IMR-90 (cell line): ENCODE data around the gene CACNA1D. TPM values are rescaled to one million over a fixed set of nuclear protein-coding genes. Genes with fewer than 3 reads are reported as not detected.

Source experiments
- ATAC-seq: fragments of 200-7000 bp; cut with Tn5 transposase; 2 replicates; pipeline ENCODE4 v1.9.1; 2020; ENCODE audit warnings: low read depth, mild to moderate bottlenecking, moderate library complexity
- BruUV-seq: library from RNA; stranded (reverse); fragments of 400-500 nt; replicated peaks from 2 replicates; lab custom pipeline; 2021; lab: Mats Ljungman, UMichigan
- CTCF ChIA-PET: fragments of 300-600 bp; formaldehyde crosslinking; extraction: SDS; loops from one replicate; lab custom pipeline; 2021; ENCODE audit warnings: antibody characterized with exemption; lab: Yijun Ruan, JAX
- POLR2A ChIA-PET: fragments of 300-600 bp; sonication (Branson Sonifier 250); formaldehyde crosslinking; loops from one replicate; lab custom pipeline; 2022; ENCODE audit warnings: antibody characterized with exemption; ENCODE audit not compliant: unreplicated experiment; lab: Charles Lee
- DNase-seq: peaks from one replicate; pipeline ENCODE4 v3.0.0; 2013
- H2AFZ ChIP-seq: replicated peaks from 2 replicates; pipeline ENCODE3; 2013; ENCODE audit warnings: low read length, mild to moderate bottlenecking; ENCODE audit not compliant: poor library complexity
- H2AK5ac ChIP-seq: 2 replicates; pipeline ENCODE4 v1.6.1; 2013; ENCODE audit warnings: low read depth, low read length, inconsistent platforms
- H2AK9ac ChIP-seq: replicated peaks from 2 replicates; pipeline ENCODE3; 2013; ENCODE audit warnings: mild to moderate bottlenecking, low read depth, low read length, moderate library complexity; ENCODE audit not compliant: poor library complexity
- H2BK120ac ChIP-seq: 2 replicates; pipeline ENCODE4 v1.6.1; 2013; ENCODE audit warnings: low read depth, low read length, inconsistent platforms
- H2BK15ac ChIP-seq: 3 replicates; pipeline ENCODE4 v1.6.1; 2013; ENCODE audit warnings: low read depth, low read length, inconsistent platforms
- H2BK20ac ChIP-seq: 2 replicates; pipeline ENCODE4 v1.6.1; 2013; ENCODE audit warnings: low read depth, mild to moderate bottlenecking, inconsistent platforms, low read length, moderate library complexity
- H2BK5ac ChIP-seq: 2 replicates; pipeline ENCODE4 v1.6.1; 2013; ENCODE audit warnings: mild to moderate bottlenecking, low read depth, low read length, inconsistent platforms; ENCODE audit not compliant: poor library complexity, severe bottlenecking
- H3K14ac ChIP-seq: replicated peaks from 2 replicates; pipeline ENCODE4 v1.6.1; 2013; ENCODE audit warnings: low read depth, low read length, inconsistent platforms
- H3K18ac ChIP-seq: 2 replicates; pipeline ENCODE4 v1.6.1; 2013; ENCODE audit warnings: low read depth, low read length, control low read depth
- H3K23ac ChIP-seq: 2 replicates; pipeline ENCODE4 v1.6.1; 2013; ENCODE audit warnings: low read depth, low read length, inconsistent platforms
- H3K27ac ChIP-seq: 2 replicates; pipeline ENCODE4 v1.5.1; 2013; ENCODE audit warnings: mild to moderate bottlenecking, control low read depth, low read length; ENCODE audit not compliant: insufficient read depth
- H3K27me3 ChIP-seq: 2 replicates; pipeline ENCODE4 v1.6.1; 2013; ENCODE audit warnings: low read length; ENCODE audit not compliant: control insufficient read depth, insufficient read depth
- H3K36me3 ChIP-seq: 2 replicates; pipeline ENCODE4 v1.6.1; 2013; ENCODE audit warnings: low read length, mixed read lengths; ENCODE audit not compliant: control insufficient read depth, insufficient read depth
- H3K4ac ChIP-seq: 2 replicates; pipeline ENCODE4 v1.6.1; 2013; ENCODE audit warnings: low read depth, low read length, inconsistent platforms
- H3K4me1 ChIP-seq: 2 replicates; pipeline ENCODE4 v1.6.1; 2013; ENCODE audit warnings: low read length, mixed read lengths; ENCODE audit not compliant: control insufficient read depth, insufficient read depth
- H3K4me2 ChIP-seq: 2 replicates; pipeline ENCODE4 v1.6.1; 2013; ENCODE audit warnings: low read depth, mild to moderate bottlenecking, control low read depth, low read length, moderate library complexity
- H3K4me3 ChIP-seq: 2 replicates; pipeline ENCODE4 v1.5.1; 2013; ENCODE audit warnings: low read depth, mild to moderate bottlenecking, control low read depth, low read length, moderate library complexity; ENCODE audit not compliant: insufficient read depth
- H3K56ac ChIP-seq: 2 replicates; pipeline ENCODE4 v1.6.1; 2013; ENCODE audit warnings: low read length, inconsistent platforms; ENCODE audit not compliant: insufficient read depth; ENCODE audit errors: extremely low read depth
- H3K79me1 ChIP-seq, 2 experiments: 2 replicates each; pipeline ENCODE4 v1.6.1; 2013; ENCODE audit warnings: low read length in 2 of 2, inconsistent platforms in 1 of 2, low read depth in 1 of 2
- H3K9ac ChIP-seq: 2 replicates; pipeline ENCODE4 v1.6.1; 2013; ENCODE audit warnings: low read depth, low read length, control low read depth
- H3K9me1 ChIP-seq: 2 replicates; pipeline ENCODE4 v1.6.1; 2013; ENCODE audit warnings: low read length, inconsistent platforms; ENCODE audit not compliant: insufficient read depth
- H3K9me3 ChIP-seq: 2 replicates; pipeline ENCODE4 v1.6.1; 2013; ENCODE audit warnings: low read length; ENCODE audit not compliant: control insufficient read depth, insufficient read depth
- H4K20me1 ChIP-seq: 2 replicates; pipeline ENCODE4 v1.6.1; 2013; ENCODE audit warnings: low read length, inconsistent platforms; ENCODE audit not compliant: insufficient read depth
- H4K5ac ChIP-seq: 2 replicates; pipeline ENCODE4 v1.6.1; 2013; ENCODE audit warnings: mild to moderate bottlenecking, low read depth, low read length, control low read depth
- H4K8ac ChIP-seq, 2 experiments: 2 replicates each; pipeline ENCODE4 v1.6.1; 2013; ENCODE audit warnings: low read depth in 2 of 2, low read length in 2 of 2, control low read depth in 1 of 2, inconsistent platforms in 1 of 2
- H4K91ac ChIP-seq: 2 replicates; pipeline ENCODE4 v1.6.1; 2013; ENCODE audit warnings: low read depth, low read length, inconsistent platforms; ENCODE audit not compliant: insufficient read depth
- BHLHE40 ChIP-seq: fragments of 150-350 bp; IDR thresholded peaks from 2 replicates; pipeline ENCODE4 v1.6.1; 2016; ENCODE audit warnings: mild to moderate bottlenecking, low read depth, low read length
- CEBPB ChIP-seq: IDR thresholded peaks from 2 replicates; pipeline ENCODE4 v1.6.1; 2012; ENCODE audit warnings: low read depth, low read length, improper control_type of control experiment
- FOS ChIP-seq: fragments of 150-350 bp; IDR thresholded peaks from 2 replicates; pipeline ENCODE4 v1.6.1; 2016; ENCODE audit warnings: low read depth, low read length
- MAFK ChIP-seq: IDR thresholded peaks from 2 replicates; pipeline ENCODE4 v1.6.1; 2012; ENCODE audit warnings: low read depth, low read length, improper control_type of control experiment
- MAZ ChIP-seq: IDR thresholded peaks from 2 replicates; pipeline ENCODE4 v1.6.1; 2012; ENCODE audit warnings: low read depth, mild to moderate bottlenecking, low read length, improper control_type of control experiment, moderate library complexity, borderline replicate concordance
- NFE2L2 ChIP-seq: fragments of 150-350 bp; IDR thresholded peaks from 2 replicates; pipeline ENCODE4 v1.6.1; 2016; ENCODE audit warnings: low read depth, mild to moderate bottlenecking, low read length
- POLR2A ChIP-seq: IDR thresholded peaks from 2 replicates; pipeline ENCODE4 v1.6.1; 2012; ENCODE audit warnings: mild to moderate bottlenecking, low read depth, low read length
- RAD21 ChIP-seq: IDR thresholded peaks from 2 replicates; pipeline ENCODE4 v1.6.1; 2012; ENCODE audit warnings: low read length, improper control_type of control experiment
- RCOR1 ChIP-seq: IDR thresholded peaks from 2 replicates; pipeline ENCODE4 v1.6.1; 2012; ENCODE audit warnings: mild to moderate bottlenecking, low read length, improper control_type of control experiment; ENCODE audit not compliant: insufficient replicate concordance
- SMC3 ChIP-seq: fragments of 150-350 bp; IDR thresholded peaks from 2 replicates; pipeline ENCODE4 v1.6.1; 2016; ENCODE audit warnings: low read depth, mild to moderate bottlenecking, antibody characterized with exemption, low read length, moderate library complexity
- WGBS, 2 experiments: methylation state at CpG; one replicate each; pipeline versions ENCODE4 v1.1.5 to v1.1.7; 2013; ENCODE audit warnings: missing lambda C conversion rate in 2 of 2; ENCODE audit not compliant: insufficient read length in 1 of 2; ENCODE audit errors: extremely low coverage in 2 of 2; 5-methylcytosine and 5-hydroxymethylcytosine counted together
- dilution Hi-C: fragments of 300-500 bp; cut with HindIII; formaldehyde crosslinking; loops from one replicate; pipeline ENCODE4 v1.14.3; 2018; ENCODE audit warnings: low sequenced_read_pairs; ENCODE audit not compliant: unreplicated experiment
- in situ Hi-C: fragments of 300-500 bp; cut with MboI; formaldehyde crosslinking; loops from 3 replicates; pipeline ENCODE4 v1.14.3; 2019; ENCODE audit warnings: low sequenced_read_pairs, inconsistent platforms, mixed read lengths
- intact Hi-C: fragments of 100-400 bp; cut with micrococcal nuclease; formaldehyde crosslinking; loops from 2 replicates; pipeline ENCODE4 v1.10.0; 2022
- polyA plus RNA-seq, 3 experiments: library from polyadenylated mRNA; depleted of rRNA; stranded (reverse); fragments of >200 nt; gene quantifications; 2 replicates each; pipeline ENCODE4 v1.2.3, GENCODE V29; 2012; ENCODE audit warnings: low replicate concordance in 1 of 3
- total RNA-seq: library from RNA; depleted of rRNA; stranded (reverse); fragments of >200 nt; gene quantifications from 2 replicates; pipeline ENCODE4 v1.2.3, GENCODE V29; 2012
- TF ChIP-seq, protein P1 (sequence below): fragments of 150-350 bp; IDR thresholded peaks from 2 replicates; pipeline ENCODE4 v1.6.1; 2016; ENCODE audit warnings: low read depth, mild to moderate bottlenecking, low read length, moderate library complexity, borderline replicate concordance
- TF ChIP-seq, protein P2 (sequence below): conservative IDR thresholded peaks from 2 replicates; pipeline ENCODE4 v1.5.1; 2012; ENCODE audit warnings: mild to moderate bottlenecking, low read depth, low read length, improper control_type of control experiment

Gene CACNA1D
- total and polyA plus RNA-seq, 2 of the 4 experiments (the other 2 are of a cell fraction) = 0.07 TPM; not detected in 1

DNA sequence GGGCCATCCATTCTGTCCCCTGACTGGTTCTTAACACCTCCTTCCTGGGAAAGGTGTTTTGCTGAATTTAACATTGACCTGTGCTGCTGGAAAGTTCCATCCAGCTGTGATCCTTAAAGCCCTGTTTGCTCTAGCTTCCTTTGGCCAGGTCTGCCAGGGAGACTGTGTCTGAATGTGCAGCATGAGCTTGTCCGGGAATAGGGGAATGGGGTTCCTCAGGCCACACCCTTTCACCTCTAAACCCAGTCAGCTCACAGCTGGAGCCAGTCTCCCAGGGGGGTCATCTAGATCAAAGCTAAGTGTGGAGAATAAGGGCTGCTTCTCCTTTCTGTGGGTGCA is 177.5 kb downstream of the CACNA1D start:
- Histone ChIP-seq H3K14ac (no peak overlapping the region), H3K79me1 (no peaks in the 10 kb centered on the region), H4K91ac (no peak overlapping the region), H2AFZ (no peak overlapping the region), H2AK9ac (no peak overlapping the region), H3K9me1 (no peaks in the 10 kb centered on the region), H3K27me3 (peaks cover 6% of the 10 kb centered on the region), H3K9me3 (no peaks in the 10 kb centered on the region), H3K4me2 (no peak overlapping the region), H3K9ac (no peak overlapping the region), H2BK120ac (no peak overlapping the region), H2AK5ac (no peak overlapping the region), H4K5ac (no peak overlapping the region), H3K27ac (no peak overlapping the region), H4K20me1 (no peaks in the 10 kb centered on the region), H3K18ac (no peak overlapping the region), H3K56ac (no peak overlapping the region), H2BK20ac (no peak overlapping the region), H2BK15ac (no peak overlapping the region), H3K36me3 (no peaks in the 10 kb centered on the region), H3K23ac (no peak overlapping the region), H4K8ac (no peak overlapping the region), H3K4me1 (no peaks in the 10 kb centered on the region), H3K4ac (no peak overlapping the region), H3K4me3 (no peak overlapping the region), H2BK5ac (no peak overlapping the region)
- POLR2A ChIA-PET = no interaction called here
- intact Hi-C loops = no loop called here
- no TSS peak for BruUV-seq
- no peak for ATAC-seq
- no peak for TF ChIP-seq RCOR1
- TF ChIP-seq, protein P1, sequence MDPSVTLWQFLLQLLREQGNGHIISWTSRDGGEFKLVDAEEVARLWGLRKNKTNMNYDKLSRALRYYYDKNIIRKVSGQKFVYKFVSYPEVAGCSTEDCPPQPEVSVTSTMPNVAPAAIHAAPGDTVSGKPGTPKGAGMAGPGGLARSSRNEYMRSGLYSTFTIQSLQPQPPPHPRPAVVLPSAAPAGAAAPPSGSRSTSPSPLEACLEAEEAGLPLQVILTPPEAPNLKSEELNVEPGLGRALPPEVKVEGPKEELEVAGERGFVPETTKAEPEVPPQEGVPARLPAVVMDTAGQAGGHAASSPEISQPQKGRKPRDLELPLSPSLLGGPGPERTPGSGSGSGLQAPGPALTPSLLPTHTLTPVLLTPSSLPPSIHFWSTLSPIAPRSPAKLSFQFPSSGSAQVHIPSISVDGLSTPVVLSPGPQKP = no peak
- no peak for TF ChIP-seq CEBPB
- TF ChIP-seq MAZ = no peak
- TF ChIP-seq, protein P2, sequence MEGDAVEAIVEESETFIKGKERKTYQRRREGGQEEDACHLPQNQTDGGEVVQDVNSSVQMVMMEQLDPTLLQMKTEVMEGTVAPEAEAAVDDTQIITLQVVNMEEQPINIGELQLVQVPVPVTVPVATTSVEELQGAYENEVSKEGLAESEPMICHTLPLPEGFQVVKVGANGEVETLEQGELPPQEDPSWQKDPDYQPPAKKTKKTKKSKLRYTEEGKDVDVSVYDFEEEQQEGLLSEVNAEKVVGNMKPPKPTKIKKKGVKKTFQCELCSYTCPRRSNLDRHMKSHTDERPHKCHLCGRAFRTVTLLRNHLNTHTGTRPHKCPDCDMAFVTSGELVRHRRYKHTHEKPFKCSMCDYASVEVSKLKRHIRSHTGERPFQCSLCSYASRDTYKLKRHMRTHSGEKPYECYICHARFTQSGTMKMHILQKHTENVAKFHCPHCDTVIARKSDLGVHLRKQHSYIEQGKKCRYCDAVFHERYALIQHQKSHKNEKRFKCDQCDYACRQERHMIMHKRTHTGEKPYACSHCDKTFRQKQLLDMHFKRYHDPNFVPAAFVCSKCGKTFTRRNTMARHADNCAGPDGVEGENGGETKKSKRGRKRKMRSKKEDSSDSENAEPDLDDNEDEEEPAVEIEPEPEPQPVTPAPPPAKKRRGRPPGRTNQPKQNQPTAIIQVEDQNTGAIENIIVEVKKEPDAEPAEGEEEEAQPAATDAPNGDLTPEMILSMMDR = no peak
- no peak for TF ChIP-seq BHLHE40
- no peak for TF ChIP-seq RAD21
- TF ChIP-seq SMC3 = no peak
- no peak for TF ChIP-seq FOS
- no peak for TF ChIP-seq POLR2A
- TF ChIP-seq NFE2L2 = no peak
- no peak for TF ChIP-seq MAFK
- DNase-seq = no peak
- in situ Hi-C loops = no loop called here
- CTCF ChIA-PET = interaction anchor here (0.6 to 0.7 kb wide), 2 partner anchors 9 to 504 kb away, joined by 3 read pairs; no protein-coding TSS in a partner anchor
- dilution Hi-C loops = no loop called here
- no CpG with 5 or more reads among the region's 1 CpG for WGBS, 2 experiments
